T-helper 1 cell treated with Interleukin-12 subunit alpha and Interleukin-12 subunit beta and Interleukin-4 antibody, amounts not matched to agents 30 μg/mL and 1 μg/mL, for 36 hours (primary cell): ENCODE data around the gene TTC3.

Source experiments
- H3K27ac Mint-ChIP-seq: one replicate; pipeline ENCODE4 v1.8.0; 2021; ENCODE audit warnings: mild to moderate bottlenecking, mixed read lengths
- H3K27me3 Mint-ChIP-seq: one replicate; pipeline ENCODE4 v1.8.0; 2021; ENCODE audit warnings: low read depth, mixed read lengths
- H3K36me3 Mint-ChIP-seq: one replicate; pipeline ENCODE4 v1.8.0; 2021; ENCODE audit warnings: low read depth, mixed read lengths
- H3K4me1 Mint-ChIP-seq: one replicate; pipeline ENCODE4 v1.8.0; 2021; ENCODE audit warnings: low read depth, mixed read lengths
- H3K4me3 Mint-ChIP-seq: one replicate; pipeline ENCODE4 v1.8.0; 2021; ENCODE audit warnings: mild to moderate bottlenecking, moderate library complexity, mixed read lengths
- H3K9me3 Mint-ChIP-seq: one replicate; pipeline ENCODE4 v1.8.0; 2021; ENCODE audit warnings: mixed read lengths

TTC3 gene

GRCh38 chr21:37166733-37167132 lies 93.7 kb downstream of the TTC3 start:
- no peak overlapping the region for H3K27ac Mint-ChIP-seq
- H3K4me3 Mint-ChIP-seq = no peak overlapping the region
- peaks cover 15% of the 10 kb centered on the region for H3K36me3 Mint-ChIP-seq
- no peaks in the 10 kb centered on the region for H3K9me3 Mint-ChIP-seq
- peaks cover 9% of the 10 kb centered on the region for H3K4me1 Mint-ChIP-seq
- no peaks in the 10 kb centered on the region for H3K27me3 Mint-ChIP-seq

GRCh38 chr21:37168666-37169065 lies 95.6 kb downstream of the TTC3 start:
- Mint-ChIP-seq H3K4me3 (no peak overlapping the region), H3K9me3 (no peaks in the 10 kb centered on the region), H3K36me3 (peaks cover 18% of the 10 kb centered on the region), H3K27ac (no peak overlapping the region), H3K4me1 (peaks cover 9% of the 10 kb centered on the region), H3K27me3 (no peaks in the 10 kb centered on the region)

- Mint-ChIP-seq H3K4me1 (peaks cover 6% of the 10 kb centered on the region), H3K36me3 (peaks cover 22% of the 10 kb centered on the region), H3K27ac (no peak overlapping the region), H3K9me3 (no peaks in the 10 kb centered on the region), H3K4me3 (no peak overlapping the region), H3K27me3 (no peaks in the 10 kb centered on the region)
Measured at GRCh38 chr21:37172646-37173045, 99.6 kb downstream of the TTC3 start.

GRCh38 chr21:37176716-37177115 lies 103.7 kb downstream of the TTC3 start:
- Mint-ChIP-seq H3K9me3 (no peaks in the 10 kb centered on the region), H3K4me3 (no peak overlapping the region), H3K27me3 (no peaks in the 10 kb centered on the region), H3K27ac (no peak overlapping the region), H3K36me3 (peaks cover 33% of the 10 kb centered on the region), H3K4me1 (no peaks in the 10 kb centered on the region)

- H3K4me1 Mint-ChIP-seq = peaks cover 6% of the 10 kb centered on the region
- no peaks in the 10 kb centered on the region for H3K9me3 Mint-ChIP-seq
- peaks cover 31% of the 10 kb centered on the region for H3K36me3 Mint-ChIP-seq
- H3K4me3 Mint-ChIP-seq = no peak overlapping the region
- no peaks in the 10 kb centered on the region for H3K27me3 Mint-ChIP-seq
- peak overlapping the region; percentile 20 for H3K27ac Mint-ChIP-seq
Measured at GRCh38 chr21:37181059-37181458, 108.0 kb downstream of the TTC3 start.

GRCh38 chr21:37182222-37182621 lies 109.2 kb downstream of the TTC3 start:
- Mint-ChIP-seq H3K36me3 (peaks cover 35% of the 10 kb centered on the region), H3K4me3 (no peak overlapping the region), H3K4me1 (peaks cover 10% of the 10 kb centered on the region), H3K27ac (no peak overlapping the region), H3K9me3 (no peaks in the 10 kb centered on the region), H3K27me3 (no peaks in the 10 kb centered on the region)

- Mint-ChIP-seq H3K27ac (no peak overlapping the region), H3K27me3 (no peaks in the 10 kb centered on the region), H3K4me1 (peaks cover 10% of the 10 kb centered on the region), H3K36me3 (peaks cover 34% of the 10 kb centered on the region), H3K4me3 (no peak overlapping the region), H3K9me3 (no peaks in the 10 kb centered on the region)
Measured at GRCh38 chr21:37183749-37184148, 110.7 kb downstream of the TTC3 start.

- peaks cover 36% of the 10 kb centered on the region for H3K36me3 Mint-ChIP-seq
- no peak overlapping the region for H3K4me3 Mint-ChIP-seq
- peak overlapping the region; percentile 10 for H3K27ac Mint-ChIP-seq
- H3K9me3 Mint-ChIP-seq = no peaks in the 10 kb centered on the region
- H3K27me3 Mint-ChIP-seq = no peaks in the 10 kb centered on the region
- peaks cover 10% of the 10 kb centered on the region for H3K4me1 Mint-ChIP-seq
Measured at GRCh38 chr21:37184784-37185593, 111.9 kb downstream of the TTC3 start.

GRCh38 chr21:37186983-37187382 lies 113.9 kb downstream of the TTC3 start:
- H3K36me3 Mint-ChIP-seq = peaks cover 36% of the 10 kb centered on the region
- peaks cover 13% of the 10 kb centered on the region for H3K4me1 Mint-ChIP-seq
- no peak overlapping the region for H3K4me3 Mint-ChIP-seq
- no peak overlapping the region for H3K27ac Mint-ChIP-seq
- H3K9me3 Mint-ChIP-seq = no peaks in the 10 kb centered on the region
- H3K27me3 Mint-ChIP-seq = no peaks in the 10 kb centered on the region

- no peak overlapping the region for H3K27ac Mint-ChIP-seq
- H3K9me3 Mint-ChIP-seq = no peaks in the 10 kb centered on the region
- no peak overlapping the region for H3K4me3 Mint-ChIP-seq
- no peaks in the 10 kb centered on the region for H3K27me3 Mint-ChIP-seq
- peaks cover 34% of the 10 kb centered on the region for H3K36me3 Mint-ChIP-seq
- peaks cover 15% of the 10 kb centered on the region for H3K4me1 Mint-ChIP-seq
Measured at GRCh38 chr21:37188825-37189224, 115.8 kb downstream of the TTC3 start.

GRCh38 chr21:37192019-37192418 lies 119.0 kb downstream of the TTC3 start:
- H3K4me3 Mint-ChIP-seq = no peak overlapping the region
- no peaks in the 10 kb centered on the region for H3K9me3 Mint-ChIP-seq
- H3K4me1 Mint-ChIP-seq = peaks cover 5% of the 10 kb centered on the region
- no peaks in the 10 kb centered on the region for H3K27me3 Mint-ChIP-seq
- no peak overlapping the region for H3K27ac Mint-ChIP-seq
- H3K36me3 Mint-ChIP-seq = peaks cover 33% of the 10 kb centered on the region

GRCh38 chr21:37193006-37193405 lies 120.0 kb downstream of the TTC3 start:
- H3K27ac Mint-ChIP-seq = no peak overlapping the region
- H3K4me3 Mint-ChIP-seq = no peak overlapping the region
- peaks cover 31% of the 10 kb centered on the region for H3K36me3 Mint-ChIP-seq
- H3K4me1 Mint-ChIP-seq = peaks cover 5% of the 10 kb centered on the region
- no peaks in the 10 kb centered on the region for H3K27me3 Mint-ChIP-seq
- H3K9me3 Mint-ChIP-seq = no peaks in the 10 kb centered on the region

GRCh38 chr21:37193676-37194075 lies 120.6 kb downstream of the TTC3 start:
- no peak overlapping the region for H3K4me3 Mint-ChIP-seq
- no peaks in the 10 kb centered on the region for H3K27me3 Mint-ChIP-seq
- H3K36me3 Mint-ChIP-seq = peaks cover 31% of the 10 kb centered on the region
- no peak overlapping the region for H3K27ac Mint-ChIP-seq
- peaks cover 5% of the 10 kb centered on the region for H3K4me1 Mint-ChIP-seq
- H3K9me3 Mint-ChIP-seq = no peaks in the 10 kb centered on the region

- no peak overlapping the region for H3K27ac Mint-ChIP-seq
- H3K9me3 Mint-ChIP-seq = no peaks in the 10 kb centered on the region
- peaks cover 5% of the 10 kb centered on the region for H3K4me1 Mint-ChIP-seq
- no peaks in the 10 kb centered on the region for H3K27me3 Mint-ChIP-seq
- peaks cover 24% of the 10 kb centered on the region for H3K36me3 Mint-ChIP-seq
- H3K4me3 Mint-ChIP-seq = no peak overlapping the region
Measured at GRCh38 chr21:37195059-37195458, 122.0 kb downstream of the TTC3 start.

GRCh38 chr21:37195610-37196009 lies 122.6 kb downstream of the TTC3 start:
- H3K27me3 Mint-ChIP-seq = no peaks in the 10 kb centered on the region
- peaks cover 21% of the 10 kb centered on the region for H3K36me3 Mint-ChIP-seq
- H3K4me1 Mint-ChIP-seq = peaks cover 5% of the 10 kb centered on the region
- H3K9me3 Mint-ChIP-seq = no peaks in the 10 kb centered on the region
- no peak overlapping the region for H3K27ac Mint-ChIP-seq
- H3K4me3 Mint-ChIP-seq = no peak overlapping the region
